NCI-H2196 treated with DMSO at 0.1 percent for 48 hours (cell line): Measurements from ENCODE around the gene FOXQ1.
"Not testable (repeated sequence)": the region's sequence is repeated elsewhere in the genome, so short reads cannot be mapped to it uniquely, and the experiment has no call there.

Source experiments
- DNase-seq: peaks from one replicate; lab custom pipeline; 2025; ENCODE audit not compliant: unreplicated experiment; lab: John Stamatoyannopoulos, UW

The FOXQ1 gene

DNA sequence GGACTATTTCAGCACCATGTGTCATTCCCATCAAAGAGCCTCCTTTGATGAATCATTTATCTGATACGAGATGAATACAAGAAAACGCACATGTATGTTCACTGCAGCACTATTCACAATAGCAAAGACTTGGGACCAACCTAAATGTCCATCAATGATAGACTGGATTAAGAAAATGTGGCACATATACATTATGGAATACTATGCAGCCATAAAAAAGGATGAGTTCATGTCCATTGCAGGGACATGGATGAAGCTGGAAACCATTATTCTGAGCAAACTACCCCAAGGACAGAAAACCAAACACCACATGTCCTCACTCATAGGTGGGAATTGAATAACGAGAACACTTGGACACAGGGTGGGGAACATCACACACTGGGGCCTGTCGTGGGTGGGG lies 49.8 kb downstream of the FOXQ1 start:
- DNase-seq = not testable (repeated sequence)

DNA sequence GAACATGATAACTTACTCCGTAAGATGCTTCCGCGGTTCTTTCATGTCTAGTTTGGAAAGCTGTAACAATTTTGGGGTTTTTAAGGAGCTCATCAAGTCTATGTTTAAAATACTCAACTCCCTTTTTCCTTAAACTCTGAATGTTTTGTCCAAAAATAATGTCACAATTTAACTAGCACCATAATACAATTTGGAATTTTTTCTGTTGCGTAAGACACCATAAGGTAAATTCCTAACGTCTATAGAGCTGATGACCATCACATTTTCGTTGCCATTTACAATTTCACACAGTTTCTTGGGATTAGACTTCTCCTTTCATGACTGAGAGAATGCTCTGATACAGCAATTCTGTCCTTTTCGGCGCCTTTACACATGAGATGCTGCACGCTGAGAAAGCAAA lies 50.7 kb downstream of the FOXQ1 start:
- DNase-seq = no peak

DNA sequence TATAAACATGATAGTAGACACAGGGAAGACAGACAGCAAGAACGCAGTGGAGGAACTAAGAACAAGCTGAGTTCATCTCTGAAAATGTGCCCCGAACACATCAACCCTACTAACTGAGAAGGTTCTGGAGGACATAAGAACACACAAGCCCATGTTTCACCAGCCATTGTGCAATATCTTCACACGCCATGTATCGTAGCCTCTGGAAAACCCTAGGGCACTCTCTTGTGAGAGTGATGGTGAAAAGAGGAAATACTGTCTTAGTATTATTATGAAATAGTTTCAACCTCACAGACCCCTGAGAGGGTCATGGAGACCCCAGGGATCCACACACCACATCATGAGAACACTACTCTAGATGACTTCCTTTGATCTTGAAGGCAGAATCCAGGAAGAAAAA lies 51.4 kb downstream of the FOXQ1 start:
- no peak for DNase-seq

DNA sequence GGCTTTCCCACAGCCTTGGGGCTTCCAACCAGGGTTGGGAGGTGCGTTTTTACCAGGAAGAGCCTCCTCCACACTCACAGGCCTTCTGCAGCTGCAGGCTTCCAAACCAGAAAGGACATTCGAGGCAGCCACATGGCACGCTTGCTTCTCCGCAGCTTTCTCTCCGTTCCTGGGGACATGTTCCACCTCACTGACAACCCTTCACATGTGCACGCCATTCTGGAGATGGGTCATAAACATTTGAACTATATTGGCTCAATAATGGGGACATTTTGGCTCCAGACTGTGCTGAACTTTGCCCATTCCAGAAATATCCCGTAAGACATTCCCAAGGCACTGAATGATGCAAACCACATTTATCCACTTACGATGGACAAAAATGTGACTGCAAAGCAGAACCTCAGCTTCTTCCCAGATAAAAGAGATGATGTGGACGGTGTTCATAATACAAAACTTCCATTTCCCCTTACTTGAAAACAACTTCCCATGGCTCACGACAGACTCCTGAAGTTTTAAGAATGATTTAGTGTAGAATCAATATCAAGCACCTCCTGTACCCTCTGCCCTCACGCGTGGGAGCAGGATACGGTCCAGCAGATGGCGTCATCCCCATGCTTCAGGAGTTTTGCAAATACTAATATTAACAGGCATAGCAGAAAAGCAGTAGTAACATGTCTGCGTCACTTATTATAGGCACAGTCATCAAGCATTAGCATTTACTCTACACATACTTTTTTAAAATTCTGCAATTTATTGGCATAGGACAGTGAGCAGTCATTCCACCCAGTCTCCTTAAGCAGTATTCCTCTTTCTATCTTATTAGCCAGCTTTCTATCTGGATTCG lies 52.1 kb downstream of the FOXQ1 start:
- no peak for DNase-seq
